SKM-1 (cell line): ENCODE results near the gene SLC36A1.
"Not testable (repeated sequence)": the region's sequence is repeated elsewhere in the genome, so short reads cannot be mapped to it uniquely, and the experiment has no call there.

Source experiments
- DNase-seq: peaks from one replicate; lab custom pipeline; 2025; ENCODE audit not compliant: unreplicated experiment; lab: John Stamatoyannopoulos, UW

The SLC36A1 gene

GRCh38 chr5:151483176-151483575 lies 35.8 kb downstream of the SLC36A1 start:
- DNase-seq = peak; percentile 99

GRCh38 chr5:151483647-151484046 lies 36.2 kb downstream of the SLC36A1 start:
- DNase-seq = peak; percentile 55

GRCh38 chr5:151487544-151487943 lies 40.1 kb downstream of the SLC36A1 start:
- DNase-seq = no peak

- no peak for DNase-seq
These were observed 43.2 kb downstream of the SLC36A1 start for GRCh38 chr5:151490627-151491026.

- DNase-seq = no peak
These were observed 43.7 kb downstream of the SLC36A1 start for GRCh38 chr5:151491062-151491461.

- no peak for DNase-seq
These were observed 45.3 kb downstream of the SLC36A1 start for GRCh38 chr5:151492729-151493128.

GRCh38 chr5:151493665-151494064 lies 46.3 kb downstream of the SLC36A1 start:
- DNase-seq = no peak

GRCh38 chr5:151495320-151495719 lies 47.9 kb downstream of the SLC36A1 start:
- no peak for DNase-seq

GRCh38 chr5:151496041-151496484 lies 48.7 kb downstream of the SLC36A1 start:
- DNase-seq = no peak

- no peak for DNase-seq
These were observed 50.1 kb downstream of the SLC36A1 start for GRCh38 chr5:151497391-151498002.

GRCh38 chr5:151498395-151499155 lies 51.2 kb downstream of the SLC36A1 start:
- DNase-seq = no peak

- DNase-seq = no peak
These were observed 52.2 kb downstream of the SLC36A1 start for GRCh38 chr5:151499501-151500035.

- no peak for DNase-seq
These were observed 56.6 kb downstream of the SLC36A1 start for GRCh38 chr5:151504006-151504405.

- not testable (repeated sequence) for DNase-seq
These were observed 60.9 kb downstream of the SLC36A1 start for GRCh38 chr5:151508308-151508707.

GRCh38 chr5:151509231-151509630 lies 61.8 kb downstream of the SLC36A1 start:
- peak; percentile 46 for DNase-seq

GRCh38 chr5:151509836-151510235 lies 62.4 kb downstream of the SLC36A1 start:
- DNase-seq = no peak

- no peak for DNase-seq
These were observed 69.9 kb downstream of the SLC36A1 start for GRCh38 chr5:151517122-151517920.

- no peak for DNase-seq
These were observed 72.9 kb downstream of the SLC36A1 start for GRCh38 chr5:151520294-151520693.

GRCh38 chr5:151522226-151522625 lies 74.8 kb downstream of the SLC36A1 start:
- peak; percentile 36 for DNase-seq

GRCh38 chr5:151523335-151523734 lies 75.9 kb downstream of the SLC36A1 start:
- DNase-seq = peak; percentile 84

GRCh38 chr5:151528153-151528552 lies 80.8 kb downstream of the SLC36A1 start:
- DNase-seq = no peak
